Brain pericyte (primary cell): ENCODE results near the gene FGF11.

ENCODE experiments used
- DNase-seq: peaks from one replicate; pipeline ENCODE4 v3.0.0-alpha.2; 2012; ENCODE audit warnings: low read depth, low spot score

Gene FGF11

DNA sequence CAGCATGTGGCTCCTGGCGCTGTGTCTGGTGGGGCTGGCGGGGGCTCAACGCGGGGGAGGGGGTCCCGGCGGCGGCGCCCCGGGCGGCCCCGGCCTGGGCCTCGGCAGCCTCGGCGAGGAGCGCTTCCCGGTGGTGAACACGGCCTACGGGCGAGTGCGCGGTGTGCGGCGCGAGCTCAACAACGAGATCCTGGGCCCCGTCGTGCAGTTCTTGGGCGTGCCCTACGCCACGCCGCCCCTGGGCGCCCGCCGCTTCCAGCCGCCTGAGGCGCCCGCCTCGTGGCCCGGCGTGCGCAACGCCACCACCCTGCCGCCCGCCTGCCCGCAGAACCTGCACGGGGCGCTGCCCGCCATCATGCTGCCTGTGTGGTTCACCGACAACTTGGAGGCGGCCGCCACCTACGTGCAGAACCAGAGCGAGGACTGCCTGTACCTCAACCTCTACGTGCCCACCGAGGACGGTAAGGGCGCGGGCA lies 31.0 kb upstream of the FGF11 start:
- no peak for DNase-seq

DNA sequence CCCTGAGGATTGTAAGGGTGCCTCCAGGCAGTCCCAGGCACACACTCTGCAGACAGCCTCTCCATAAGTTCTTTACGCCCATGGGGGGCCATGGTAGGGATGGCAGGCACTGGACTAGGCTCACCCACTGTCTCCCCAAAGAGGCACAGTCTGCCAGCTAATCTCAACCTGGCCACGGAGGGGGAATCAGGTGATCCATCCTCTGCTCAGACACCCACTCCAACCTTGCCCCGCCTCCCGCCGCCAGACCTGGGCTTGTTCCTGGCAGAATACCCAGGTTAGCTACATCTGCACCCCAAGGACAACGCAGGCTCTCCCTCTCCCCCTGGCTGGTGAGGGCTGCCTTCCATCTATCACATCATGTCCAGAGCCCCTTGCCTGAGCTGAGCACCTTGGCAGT lies 30.4 kb upstream of the FGF11 start:
- no peak for DNase-seq

DNA sequence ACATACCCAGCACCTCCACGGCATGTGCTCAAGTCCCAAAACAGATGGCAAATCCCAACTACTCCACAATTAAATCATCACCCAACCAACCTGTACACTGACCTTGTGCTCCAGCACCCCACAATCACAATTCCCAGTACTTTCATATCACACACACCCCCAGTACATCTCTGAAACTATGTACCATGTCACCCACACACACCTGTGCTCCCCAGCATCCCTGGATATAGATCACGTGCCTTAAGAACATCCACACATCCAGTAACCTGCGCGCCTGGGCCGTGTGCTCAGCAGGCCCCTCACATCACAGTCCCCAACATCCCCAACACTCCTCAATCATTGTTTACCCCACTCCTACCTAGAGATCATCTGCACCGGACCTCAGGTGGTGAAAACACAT lies 29.6 kb upstream of the FGF11 start:
- DNase-seq, result no peak

DNA sequence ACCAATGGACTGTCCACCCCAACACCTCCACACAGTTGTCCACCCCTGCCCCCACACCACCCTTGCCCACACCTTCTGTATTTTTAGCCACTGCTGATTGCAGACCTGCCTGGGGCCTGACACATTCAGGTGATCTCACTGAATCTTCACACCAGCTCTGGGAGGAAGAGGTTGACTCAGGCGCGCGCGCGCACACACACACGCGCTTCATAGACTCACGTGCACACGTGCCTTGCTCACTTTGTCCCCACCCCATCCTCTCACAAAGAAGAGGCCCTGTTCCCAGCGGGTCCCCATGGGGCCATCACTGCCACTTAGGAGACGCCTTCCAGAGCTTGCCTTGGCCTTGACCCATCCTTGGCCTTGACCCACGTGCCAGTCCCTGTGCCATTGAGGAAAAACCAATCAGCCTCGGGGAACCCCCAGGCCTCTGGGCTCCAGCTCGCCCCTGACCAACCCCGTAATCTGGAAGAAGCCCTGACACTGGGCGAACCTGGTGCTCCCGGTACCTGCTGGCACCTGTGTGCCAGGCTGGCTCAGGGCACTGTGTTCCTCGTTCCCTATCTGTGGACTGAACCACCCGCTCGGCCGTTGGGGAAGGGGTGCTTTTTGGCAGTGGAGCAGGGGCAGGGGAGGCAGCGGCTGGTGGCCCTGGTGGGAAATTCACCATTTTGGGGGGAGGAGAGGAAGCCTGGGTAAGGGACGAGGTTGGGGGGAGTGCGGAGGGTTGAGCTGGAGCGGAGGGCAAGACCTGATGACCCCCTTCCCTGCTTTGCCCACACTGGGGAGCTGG lies 28.5 kb upstream of the FGF11 start:
- DNase-seq, result no peak

DNA sequence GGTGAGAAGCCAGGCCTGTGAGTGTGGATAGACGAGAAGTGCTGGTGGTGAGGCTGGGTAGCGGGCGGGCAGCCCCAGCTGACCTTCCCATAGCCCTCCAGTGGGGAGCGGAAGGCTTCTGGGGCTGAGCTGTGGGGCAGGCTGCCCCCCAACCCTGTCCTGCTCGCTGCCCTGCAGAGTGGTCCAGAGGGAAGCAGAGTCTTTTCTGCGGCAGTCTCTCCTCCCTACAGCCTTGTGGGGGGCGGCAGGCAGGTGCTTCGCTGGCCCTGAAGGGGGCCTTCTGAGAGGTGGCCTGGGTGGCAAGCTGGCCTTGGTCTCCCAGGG lies 27.9 kb upstream of the FGF11 start:
- DNase-seq, result no peak

DNA sequence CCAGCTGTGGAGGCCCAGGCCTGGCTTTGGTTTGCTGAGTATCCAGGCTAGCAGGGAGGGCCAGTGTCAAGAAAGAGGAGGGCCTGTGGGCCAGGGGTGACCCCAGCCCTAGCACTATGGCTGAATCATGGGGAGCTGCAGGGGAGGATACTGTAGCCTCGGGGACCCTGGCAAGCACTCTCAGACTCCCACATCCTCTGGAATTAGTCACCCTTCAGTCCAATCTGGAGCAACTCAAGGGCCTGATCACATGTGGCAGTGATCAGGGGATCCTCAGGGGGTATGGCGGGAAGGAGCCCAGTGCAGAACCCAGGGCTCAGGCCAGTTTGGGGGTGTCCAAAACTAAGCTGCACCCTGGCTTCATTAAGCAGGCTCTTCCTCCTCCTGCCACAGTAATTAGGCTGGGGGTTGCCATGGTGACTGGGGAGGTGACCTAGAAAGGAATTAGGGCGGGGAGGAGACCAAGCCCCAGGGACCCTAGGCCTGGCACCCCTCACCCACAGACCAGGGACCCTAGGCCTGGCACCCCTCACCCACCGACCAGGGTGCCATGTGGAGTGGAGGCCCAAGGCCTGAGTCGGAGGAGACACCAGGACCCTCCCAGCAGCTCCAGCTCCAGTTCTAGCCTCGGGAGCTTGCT lies 25.8 kb upstream of the FGF11 start:
- no peak for DNase-seq

DNA sequence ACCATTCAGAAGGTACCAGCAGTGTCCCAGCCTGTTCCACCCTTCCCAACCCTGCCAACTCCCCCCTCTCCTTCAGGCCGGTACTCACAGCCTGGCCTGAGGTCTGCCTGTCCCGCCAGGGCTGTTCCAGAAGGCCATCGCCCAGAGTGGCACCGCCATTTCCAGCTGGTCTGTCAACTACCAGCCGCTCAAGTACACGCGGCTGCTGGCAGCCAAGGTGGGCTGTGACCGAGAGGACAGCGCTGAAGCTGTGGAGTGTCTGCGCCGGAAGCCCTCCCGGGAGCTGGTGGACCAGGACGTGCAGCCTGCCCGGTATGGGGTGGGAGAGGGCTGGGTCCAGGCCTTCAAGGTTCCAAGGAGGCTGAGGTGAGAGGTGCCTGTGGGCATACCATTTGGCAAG lies 24.5 kb upstream of the FGF11 start:
- no peak for DNase-seq

DNA sequence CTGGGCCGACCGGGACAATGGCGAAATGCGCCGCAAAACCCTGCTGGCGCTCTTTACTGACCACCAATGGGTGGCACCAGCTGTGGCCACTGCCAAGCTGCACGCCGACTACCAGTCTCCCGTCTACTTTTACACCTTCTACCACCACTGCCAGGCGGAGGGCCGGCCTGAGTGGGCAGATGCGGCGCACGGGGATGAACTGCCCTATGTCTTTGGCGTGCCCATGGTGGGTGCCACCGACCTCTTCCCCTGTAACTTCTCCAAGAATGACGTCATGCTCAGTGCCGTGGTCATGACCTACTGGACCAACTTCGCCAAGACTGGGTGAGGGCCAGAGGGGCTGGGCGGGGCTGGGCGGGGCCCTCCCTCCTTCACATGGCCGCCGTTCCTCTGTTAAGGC lies 23.5 kb upstream of the FGF11 start:
- DNase-seq, result no peak

DNA sequence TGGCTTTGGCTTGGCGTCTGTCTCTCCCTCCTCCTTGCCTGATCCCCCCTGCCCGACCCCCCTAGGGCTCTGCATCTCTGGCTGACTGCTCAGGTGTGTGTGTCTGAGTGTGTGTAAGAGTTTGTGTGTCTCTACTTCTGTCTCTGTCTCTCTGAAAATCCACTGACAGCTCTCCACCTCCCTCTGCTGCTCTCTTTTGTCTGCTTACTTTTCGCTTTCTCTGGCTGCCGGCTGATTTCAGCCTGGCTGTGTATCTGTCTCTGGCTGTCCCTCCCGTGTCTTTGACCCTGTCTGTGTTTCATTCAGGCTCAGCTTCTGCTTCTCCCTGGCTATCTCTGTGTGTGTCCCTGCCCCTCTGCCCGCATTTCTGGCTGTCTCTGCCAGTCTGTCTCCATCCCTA lies 23.0 kb upstream of the FGF11 start:
- no peak for DNase-seq

DNA sequence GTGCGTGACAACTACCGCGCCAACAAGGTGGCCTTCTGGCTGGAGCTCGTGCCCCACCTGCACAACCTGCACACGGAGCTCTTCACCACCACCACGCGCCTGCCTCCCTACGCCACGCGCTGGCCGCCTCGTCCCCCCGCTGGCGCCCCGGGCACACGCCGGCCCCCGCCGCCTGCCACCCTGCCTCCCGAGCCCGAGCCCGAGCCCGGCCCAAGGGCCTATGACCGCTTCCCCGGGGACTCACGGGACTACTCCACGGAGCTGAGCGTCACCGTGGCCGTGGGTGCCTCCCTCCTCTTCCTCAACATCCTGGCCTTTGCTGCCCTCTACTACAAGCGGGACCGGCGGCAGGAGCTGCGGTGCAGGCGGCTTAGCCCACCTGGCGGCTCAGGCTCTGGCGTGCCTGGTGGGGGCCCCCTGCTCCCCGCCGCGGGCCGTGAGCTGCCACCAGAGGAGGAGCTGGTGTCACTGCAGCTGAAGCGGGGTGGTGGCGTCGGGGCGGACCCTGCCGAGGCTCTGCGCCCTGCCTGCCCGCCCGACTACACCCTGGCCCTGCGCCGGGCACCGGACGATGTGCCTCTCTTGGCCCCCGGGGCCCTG lies 22.2 kb upstream of the FGF11 start:
- no peak for DNase-seq

DNA sequence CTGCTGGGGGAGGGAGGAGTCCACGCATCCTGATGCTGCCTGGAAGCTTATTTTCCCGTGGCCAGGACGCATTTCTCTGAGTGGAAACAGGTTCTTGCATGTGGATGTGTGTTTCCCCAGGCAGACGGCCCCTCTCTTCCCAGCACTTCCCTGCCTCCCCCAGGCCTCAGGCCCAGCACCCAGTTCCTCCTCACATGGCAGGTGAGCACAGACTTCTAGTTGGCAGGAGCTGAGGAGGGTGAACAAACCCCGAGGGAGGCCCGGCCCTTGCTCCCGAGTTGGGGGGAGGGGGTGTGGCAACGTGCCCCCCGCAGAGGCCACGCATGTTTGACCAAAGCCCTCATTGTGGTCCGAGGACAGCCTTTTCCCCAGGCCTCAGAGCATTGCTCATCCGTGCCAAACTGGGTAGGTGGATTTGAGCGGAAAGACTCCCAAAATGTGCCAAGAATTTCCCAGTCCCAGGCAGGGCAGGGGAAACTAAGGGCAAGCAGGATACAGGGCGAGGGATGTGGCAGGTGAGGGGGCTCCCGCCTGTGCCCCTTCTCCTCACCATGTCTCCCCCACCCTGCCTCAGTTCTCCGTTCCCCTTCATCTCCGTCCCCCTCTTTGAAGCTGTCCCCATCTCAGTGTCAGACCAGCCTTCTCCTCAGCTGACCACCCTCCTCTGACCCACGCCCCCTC lies 20.7 kb upstream of the FGF11 start:
- DNase-seq, result no peak

DNA sequence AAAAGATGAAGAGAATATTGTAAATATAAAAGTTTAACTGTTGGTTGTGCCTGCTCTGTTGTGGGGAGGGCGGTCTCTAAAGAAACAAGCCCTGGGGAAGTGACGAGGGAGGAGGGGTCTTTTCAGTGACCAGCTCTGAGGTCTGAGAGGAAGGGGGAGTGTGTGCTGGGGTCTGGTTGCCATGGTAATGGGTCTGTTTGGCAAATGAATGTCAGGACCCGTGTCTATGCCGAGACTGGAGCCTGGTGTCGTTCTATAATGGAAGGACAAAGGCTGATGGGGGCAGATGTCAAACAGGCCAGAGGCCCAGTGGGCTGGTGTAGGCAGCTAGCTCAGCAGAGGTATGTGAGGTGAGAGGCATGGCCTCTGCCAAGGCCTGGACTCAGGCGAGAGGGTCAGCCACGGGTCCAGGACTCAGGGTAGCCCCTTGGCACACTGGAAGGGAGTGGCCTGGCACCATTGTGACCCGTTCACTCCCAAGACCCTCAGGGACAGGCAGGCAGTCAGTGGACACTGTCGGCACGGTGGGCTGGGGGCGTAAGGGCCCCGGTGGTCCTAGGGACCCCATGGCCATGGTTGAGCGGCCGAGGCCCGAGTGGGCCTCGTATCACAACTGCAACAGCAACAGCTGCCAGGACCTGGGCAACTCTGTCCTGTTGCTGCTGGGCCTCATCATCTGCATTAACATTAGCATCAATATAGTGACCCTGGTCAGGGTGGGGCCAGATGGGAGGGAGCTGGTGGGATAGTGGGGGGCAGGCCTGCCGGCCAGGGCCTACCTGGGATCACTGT lies 19.3 kb upstream of the FGF11 start, which contains the start of gene SPEM1:
Gene SPEM1, plus strand, starts transcription at position 506 of the 792 bp plus-strand sequence. Its CDS starts 61 bp downstream, at position 567.
- DNase-seq, result no peak

DNA sequence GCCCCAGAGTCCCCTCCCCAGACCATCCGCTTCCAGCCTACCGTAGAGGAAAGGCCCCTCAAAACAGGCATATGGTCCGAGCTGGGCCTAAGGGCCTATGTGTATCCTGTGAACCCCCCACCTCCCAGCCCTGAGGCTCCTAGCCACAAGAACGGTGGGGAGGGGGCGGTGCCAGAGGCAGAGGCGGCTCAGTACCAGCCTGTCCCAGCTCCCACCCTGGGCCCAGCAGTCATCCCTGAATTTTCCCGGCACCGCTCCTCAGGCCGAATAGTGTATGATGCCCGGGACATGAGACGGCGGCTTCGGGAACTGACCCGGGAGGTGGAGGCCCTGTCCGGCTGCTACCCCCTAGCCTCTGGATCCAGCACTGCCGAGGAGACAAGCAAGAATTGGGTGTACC lies 18.1 kb upstream of the FGF11 start:
- no peak for DNase-seq

DNA sequence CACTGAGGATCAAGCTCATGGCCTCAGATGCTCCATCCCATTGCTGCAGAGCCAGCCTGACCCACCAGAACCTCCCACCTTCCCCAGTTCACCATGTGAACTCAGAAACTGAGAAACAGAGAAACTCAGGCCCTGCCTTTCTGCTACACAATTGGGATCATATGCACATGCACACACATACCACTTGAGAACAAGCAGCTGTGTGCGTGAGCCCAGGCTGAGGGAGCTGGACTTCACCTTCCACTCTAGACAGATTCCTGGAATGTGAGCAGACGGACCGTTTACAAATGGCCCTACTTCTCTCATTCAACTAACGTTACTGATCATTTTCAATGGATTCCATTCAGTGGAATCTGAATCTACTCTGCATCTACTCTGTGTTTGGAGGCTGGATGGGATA lies 15.6 kb upstream of the FGF11 start:
- no peak for DNase-seq

DNA sequence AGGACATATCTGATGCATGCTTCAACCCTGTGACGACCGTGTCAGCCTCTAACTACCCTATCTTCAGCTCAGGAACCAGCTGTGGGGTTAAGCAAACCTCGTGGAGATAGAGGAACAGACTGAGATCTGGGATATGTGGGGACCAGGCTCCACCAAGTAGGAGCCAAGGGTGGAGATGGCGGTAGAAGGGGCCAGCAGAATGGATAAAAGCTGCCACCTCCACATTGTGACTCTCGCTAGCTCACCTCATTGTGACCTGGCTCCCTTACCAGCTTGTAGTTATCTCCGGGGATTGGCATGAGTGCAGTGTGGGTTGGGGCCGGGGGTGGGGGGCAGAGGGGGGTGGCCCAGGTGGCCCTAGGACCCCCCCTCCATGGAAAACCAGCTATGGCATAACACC lies 14.0 kb upstream of the FGF11 start, which contains the start of gene SPEM2:
Gene SPEM2, plus strand, starts transcription at position 301 of the 400 bp plus-strand sequence. Its CDS starts 73 bp downstream, at position 374.
- no peak for DNase-seq

DNA sequence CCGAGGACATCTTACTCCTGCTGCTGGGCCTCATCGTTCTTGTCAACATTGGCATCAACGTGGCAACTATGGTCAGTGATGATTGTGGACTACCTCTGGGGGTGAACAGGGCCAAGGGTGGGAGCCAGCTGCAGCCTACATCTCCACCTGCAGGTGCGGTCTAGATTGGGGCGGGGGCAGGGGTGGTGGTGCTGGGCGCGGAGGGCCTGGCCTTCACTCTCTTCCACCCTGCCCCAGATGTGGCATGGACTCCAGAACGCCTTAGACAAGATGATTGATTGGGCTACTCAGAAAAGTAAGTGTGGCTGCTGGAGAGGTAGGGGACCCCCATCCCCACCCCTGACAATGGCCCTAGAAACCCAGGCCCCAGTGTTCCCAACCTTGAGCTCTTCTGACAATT lies 13.6 kb upstream of the FGF11 start:
- no peak for DNase-seq

DNA sequence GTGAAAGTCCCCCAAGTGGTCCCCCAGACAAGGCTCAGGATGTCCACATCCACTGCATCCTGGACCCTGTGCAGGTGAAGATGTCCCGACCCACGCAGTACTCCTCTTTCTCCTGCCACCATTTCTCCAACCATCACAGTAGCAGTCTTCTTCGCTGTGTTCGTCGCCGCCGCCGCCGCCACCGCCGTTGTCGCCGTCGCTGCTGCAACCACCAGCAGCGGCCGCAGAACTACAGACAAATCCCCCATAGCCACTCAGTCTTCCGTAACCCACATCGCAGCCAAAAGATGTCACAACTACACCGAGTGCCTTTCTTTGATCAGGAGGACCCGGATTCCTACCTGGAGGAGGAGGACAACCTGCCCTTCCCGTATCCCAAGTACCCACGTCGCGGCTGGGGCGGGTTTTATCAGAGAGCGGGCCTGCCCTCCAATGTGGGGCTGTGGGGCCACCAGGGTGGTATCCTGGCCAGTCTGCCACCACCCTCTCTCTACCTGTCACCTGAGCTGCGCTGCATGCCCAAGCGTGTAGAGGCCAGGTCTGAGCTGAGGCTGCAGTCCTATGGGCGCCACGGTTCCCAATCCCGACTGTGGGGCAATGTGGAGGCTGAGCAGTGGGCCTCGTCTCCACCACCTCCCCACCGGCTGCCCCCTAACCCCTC lies 13.0 kb upstream of the FGF11 start:
- no peak for DNase-seq

DNA sequence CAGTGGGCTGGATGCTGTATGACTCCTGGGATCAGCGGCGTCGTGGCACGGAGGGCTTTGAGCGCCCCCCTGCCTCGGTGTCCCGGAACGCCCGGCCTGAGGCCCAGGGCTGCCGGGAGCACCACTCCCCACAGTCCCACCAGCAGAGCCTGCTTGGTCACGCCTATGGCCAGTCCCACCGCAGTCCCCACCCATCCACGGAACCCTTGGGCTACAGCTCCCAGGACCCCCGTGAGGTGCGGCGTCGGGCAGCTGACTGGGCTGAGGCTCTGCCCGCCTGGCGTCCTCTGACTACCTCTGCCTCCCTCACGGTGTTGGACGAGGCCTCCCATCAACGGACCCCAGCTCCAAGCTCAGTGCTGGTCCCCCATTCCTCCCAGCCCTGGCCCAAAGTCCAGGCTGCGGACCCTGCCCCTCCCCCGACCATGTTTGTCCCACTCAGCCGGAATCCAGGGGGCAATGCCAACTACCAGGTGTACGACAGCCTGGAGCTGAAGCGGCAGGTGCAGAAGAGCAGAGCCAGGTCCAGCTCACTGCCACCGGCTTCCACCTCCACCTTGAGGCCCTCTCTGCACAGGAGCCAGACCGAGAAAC lies 12.3 kb upstream of the FGF11 start:
- no peak for DNase-seq

DNA sequence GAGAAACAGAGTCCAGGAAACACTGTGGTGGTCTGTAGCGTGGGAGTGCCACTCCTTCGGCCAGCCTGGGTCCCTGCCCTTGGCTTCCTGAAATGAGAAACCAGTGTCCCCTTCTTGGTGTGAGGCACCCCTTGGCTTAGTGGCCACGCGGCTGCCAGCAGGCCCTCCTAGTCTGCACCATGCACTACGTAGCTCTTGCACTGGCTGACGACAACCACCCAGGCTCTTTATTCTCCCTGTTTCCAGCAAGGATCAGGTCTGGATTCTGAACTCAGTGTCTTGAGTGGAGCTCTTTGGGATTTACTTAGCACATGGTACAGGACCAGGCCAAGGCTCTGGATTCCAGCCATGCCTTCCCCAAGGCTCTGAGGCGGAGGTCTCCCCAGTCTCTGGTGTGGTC lies 11.8 kb upstream of the FGF11 start:
- no peak for DNase-seq

DNA sequence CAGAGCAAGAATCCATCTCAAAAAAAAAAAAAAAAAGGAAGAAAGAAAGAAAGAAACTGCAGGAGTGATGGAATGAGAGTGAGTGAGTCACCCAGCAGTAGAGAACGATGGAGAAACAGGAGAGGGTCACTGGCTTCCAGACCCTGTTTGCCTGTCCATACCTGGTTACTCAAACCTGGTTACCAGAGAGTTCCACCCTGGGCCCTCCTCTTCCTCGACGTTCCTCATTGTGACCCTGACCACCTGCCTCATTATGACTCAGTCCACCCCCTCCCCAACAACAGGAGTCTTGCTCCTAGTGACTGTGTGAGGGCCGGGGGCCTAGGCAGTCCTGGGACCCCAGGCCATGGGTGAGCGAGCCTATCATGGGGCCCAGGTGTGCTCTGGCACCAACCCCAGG lies 10.8 kb upstream of the FGF11 start, which contains the start of gene SPEM3:
Gene SPEM3, plus strand, starts transcription at position 301 of the 400 bp plus-strand sequence. Its CDS starts 46 bp downstream, at position 347.
- no peak for DNase-seq
